H9 (cell line): Measurements from ENCODE around the gene MAST4. TPM values are rescaled to one million over a fixed set of nuclear protein-coding genes. Genes with fewer than 3 reads are reported as not detected.

Source experiments
- DNase-seq: peaks from one replicate; pipeline ENCODE4 v3.0.0-alpha.2; 2017
- H2AFZ ChIP-seq: one replicate; pipeline ENCODE4 v1.6.1; 2013; ENCODE audit warnings: mild to moderate bottlenecking, low read length, control low read depth, moderate library complexity
- H2AK5ac ChIP-seq: 2 replicates; pipeline ENCODE4 v1.6.1; 2013; ENCODE audit warnings: low read length, control low read depth, mixed read lengths; ENCODE audit not compliant: insufficient read length
- H2BK120ac ChIP-seq: one replicate; pipeline ENCODE4 v1.6.1; 2013; ENCODE audit warnings: low read depth, mild to moderate bottlenecking, low read length, control low read depth, inconsistent platforms; ENCODE audit not compliant: poor library complexity, severe bottlenecking
- H2BK12ac ChIP-seq: 2 replicates; pipeline ENCODE4 v1.6.1; 2013; ENCODE audit warnings: low read length, control low read depth, mixed read lengths, low read depth; ENCODE audit not compliant: insufficient read length
- H2BK15ac ChIP-seq: 2 replicates; pipeline ENCODE4 v1.6.1; 2013; ENCODE audit warnings: low read depth, low read length, control low read depth
- H2BK20ac ChIP-seq: one replicate; pipeline ENCODE4 v1.6.1; 2013; ENCODE audit warnings: low read depth, mild to moderate bottlenecking, low read length, control low read depth, inconsistent platforms; ENCODE audit not compliant: poor library complexity, severe bottlenecking
- H2BK5ac ChIP-seq: 2 replicates; pipeline ENCODE4 v1.6.1; 2013; ENCODE audit warnings: low read length, control low read depth, mixed read lengths; ENCODE audit not compliant: insufficient read length
- H3K14ac ChIP-seq: 2 replicates; pipeline ENCODE4 v1.6.1; 2013; ENCODE audit warnings: low read length, control low read depth; ENCODE audit not compliant: insufficient read depth
- H3K18ac ChIP-seq: 2 replicates; pipeline ENCODE4 v1.6.1; 2013; ENCODE audit warnings: low read depth, mild to moderate bottlenecking, mixed read lengths, low read length, control low read depth; ENCODE audit not compliant: insufficient read length
- H3K23ac ChIP-seq: 2 replicates; pipeline ENCODE4 v1.6.1; 2013; ENCODE audit warnings: low read length, control low read depth, mixed read lengths, low read depth; ENCODE audit not compliant: insufficient read length
- H3K23me2 ChIP-seq: 2 replicates; pipeline ENCODE4 v1.6.1; 2013; ENCODE audit warnings: low read depth, mild to moderate bottlenecking, mixed read lengths, low read length, control low read depth; ENCODE audit not compliant: insufficient read length, poor library complexity, severe bottlenecking
- H3K27ac ChIP-seq: 2 replicates; pipeline ENCODE4 v1.5.1; 2013; ENCODE audit warnings: low read length, control low read depth, mixed read lengths, low read depth; ENCODE audit not compliant: insufficient read length
- H3K27me3 ChIP-seq: 2 replicates; pipeline ENCODE4 v1.6.1; 2013; ENCODE audit warnings: low read length, control low read depth, inconsistent platforms; ENCODE audit not compliant: insufficient read depth
- H3K4ac ChIP-seq: 2 replicates; pipeline ENCODE4 v1.6.1; 2013; ENCODE audit warnings: low read depth, mild to moderate bottlenecking, control low read depth, inconsistent platforms, low read length, moderate library complexity
- H3K4me1 ChIP-seq: 2 replicates; pipeline ENCODE4 v1.6.1; 2013; ENCODE audit warnings: low read length, control low read depth, inconsistent platforms; ENCODE audit not compliant: insufficient read depth
- H3K4me2 ChIP-seq: 2 replicates; pipeline ENCODE4 v1.6.1; 2013; ENCODE audit warnings: low read length, control low read depth, mixed read lengths; ENCODE audit not compliant: insufficient read length, insufficient read depth
- H3K56ac ChIP-seq: 2 replicates; pipeline ENCODE4 v1.6.1; 2013; ENCODE audit warnings: low read depth, mild to moderate bottlenecking, mixed read lengths, low read length, control low read depth; ENCODE audit not compliant: insufficient read length
- H3K79me1 ChIP-seq: 2 replicates; pipeline ENCODE4 v1.6.1; 2013; ENCODE audit warnings: low read depth, mild to moderate bottlenecking, moderate library complexity, low read length, control low read depth, inconsistent platforms; ENCODE audit not compliant: insufficient read depth, poor library complexity, severe bottlenecking
- H3K79me2 ChIP-seq: 2 replicates; pipeline ENCODE4 v1.6.1; 2013; ENCODE audit warnings: low read length, control low read depth, inconsistent platforms; ENCODE audit not compliant: insufficient read depth
- H3K9ac ChIP-seq: 2 replicates; pipeline ENCODE4 v1.6.1; 2013; ENCODE audit warnings: low read length, control low read depth, mixed read lengths; ENCODE audit not compliant: insufficient read length; ENCODE audit errors: extremely low read depth
- H3K9me3 ChIP-seq: one replicate; pipeline ENCODE4 v1.6.1; 2013; ENCODE audit warnings: low read depth, low read length, inconsistent platforms; ENCODE audit not compliant: control insufficient read depth
- H3T11ph ChIP-seq: one replicate; pipeline ENCODE4 v1.6.1; 2013; ENCODE audit warnings: mild to moderate bottlenecking, low read length, control low read depth, inconsistent platforms
- H4K20me1 ChIP-seq: one replicate; pipeline ENCODE4 v1.6.1; 2013; ENCODE audit not compliant: control insufficient read depth, insufficient read length, insufficient read depth
- H4K5ac ChIP-seq: 2 replicates; pipeline ENCODE4 v1.6.1; 2013; ENCODE audit warnings: low read depth, mild to moderate bottlenecking, mixed read lengths, low read length, control low read depth; ENCODE audit not compliant: insufficient read length
- H4K8ac ChIP-seq: replicated peaks from 2 replicates; pipeline ENCODE4 v1.6.1; 2013; ENCODE audit warnings: low read length, control low read depth, mixed read lengths, low read depth; ENCODE audit not compliant: insufficient read length
- H4K91ac ChIP-seq: 2 replicates; pipeline ENCODE4 v1.6.1; 2013; ENCODE audit warnings: low read depth, mild to moderate bottlenecking, moderate library complexity, mixed read lengths, low read length, control low read depth; ENCODE audit not compliant: insufficient read length
- H3K27ac Mint-ChIP-seq, 3 experiments: 2 replicates in 2 of 3; 3 replicates in 1 of 3; pipeline ENCODE4 v1.8.0; 2020 to 2021; ENCODE audit warnings: mixed read lengths in 3 of 3, mild to moderate bottlenecking in 1 of 3, moderate library complexity in 1 of 3
- H3K27me3 Mint-ChIP-seq: 2 replicates; pipeline ENCODE4 v1.8.0; 2021; ENCODE audit warnings: low read depth, mild to moderate bottlenecking, moderate library complexity, mixed read lengths
- H3K36me3 Mint-ChIP-seq, 3 experiments: 2 replicates in 2 of 3; 3 replicates in 1 of 3; pipeline ENCODE4 v1.8.0; 2020 to 2021; ENCODE audit warnings: low read depth in 3 of 3, mixed read lengths in 3 of 3; ENCODE audit not compliant: insufficient read depth in 1 of 3
- H3K4me1 Mint-ChIP-seq, 2 experiments: 2 replicates each; pipeline ENCODE4 v1.8.0; 2020; ENCODE audit warnings: mixed read lengths in 2 of 2
- H3K4me3 Mint-ChIP-seq, 2 experiments: 2 replicates in 1 of 2; 3 replicates in 1 of 2; pipeline ENCODE4 v1.8.0; 2020 to 2021; ENCODE audit warnings: mild to moderate bottlenecking in 2 of 2, mixed read lengths in 2 of 2, moderate library complexity in 1 of 2
- H3K9me3 Mint-ChIP-seq, 2 experiments: 2 replicates in 1 of 2; 3 replicates in 1 of 2; pipeline ENCODE4 v1.8.0; 2020; ENCODE audit warnings: mild to moderate bottlenecking in 2 of 2, mixed read lengths in 2 of 2, moderate library complexity in 1 of 2
- WGBS: extraction: QIAGEN DNeasy Blood & Tissue Kit; methylation state at CpG from one replicate; pipeline ENCODE4 v1.1.7; 2013; ENCODE audit warnings: missing lambda C conversion rate, low lambda C conversion rate, mixed read lengths; ENCODE audit not compliant: insufficient read length; ENCODE audit errors: extremely low coverage; 5-methylcytosine and 5-hydroxymethylcytosine counted together
- total RNA-seq: library from RNA; stranded (reverse); gene quantifications from 2 replicates; pipeline ENCODE4 v1.2.1, GENCODE V29; 2021
- TF ChIP-seq, protein P1 (sequence below): fragments of 200-600 bp; sonication (generic); conservative IDR thresholded peaks from 3 replicates; pipeline ENCODE4 v1.8.0; 2021; ENCODE audit warnings: antibody characterized with exemption, mild to moderate bottlenecking

Gene MAST4
- total RNA-seq, 1 experiment from 2014 or later, result 3.7 TPM

DNA sequence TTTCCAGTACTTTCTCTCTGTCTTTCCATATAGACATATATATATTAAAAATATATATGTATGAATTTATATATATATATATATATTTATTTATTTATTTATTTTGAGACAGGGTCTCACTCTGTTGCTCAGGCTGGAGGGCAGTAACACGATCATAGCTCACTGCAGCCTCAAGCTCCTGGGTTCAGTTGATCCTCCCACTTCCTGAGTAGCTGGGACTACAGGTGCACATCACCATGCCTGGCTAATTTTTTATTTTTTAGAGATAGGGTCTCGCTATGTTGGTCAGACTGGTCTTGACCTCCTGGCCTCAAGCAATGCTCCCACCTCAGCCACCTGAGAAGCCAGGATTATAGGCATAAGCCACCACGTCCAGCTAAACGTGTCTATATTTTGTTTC is 390.3 kb downstream of the MAST4 start:
- no peak overlapping the region for H2AK5ac ChIP-seq
- H3K18ac ChIP-seq, result no peak overlapping the region
- H2BK120ac ChIP-seq, result no peak overlapping the region

More for the DNA sequence above, 390.3 kb downstream of the MAST4 start:
- H3K4ac ChIP-seq, result no peak overlapping the region
- no peak overlapping the region for H2BK20ac ChIP-seq
- Mint-ChIP-seq H3K27me3 (0 out of 2 replicates have a peak, but pooled peaks cover 2% of the 10 kb centered on the region), H3K36me3 (no peaks in the 10 kb centered on the region), H3K4me1 (peaks cover 36 to 39% of the 10 kb centered on the region in 2 experiments), H3K27ac (no peak overlapping the region), H3K4me3 (no peak overlapping the region), H3K9me3 (no peaks in the 10 kb centered on the region)
- no peak overlapping the region for H3K56ac ChIP-seq
- no peaks in the 10 kb centered on the region for H3K9me3 ChIP-seq
- H3K9ac ChIP-seq, result no peak overlapping the region
- H2BK15ac ChIP-seq, result no peak overlapping the region
- H3K27me3 ChIP-seq, result no peaks in the 10 kb centered on the region
- no peak overlapping the region for H3K14ac ChIP-seq
- no peaks in the 10 kb centered on the region; the same call in 1 of the 2 replicates for H3K4me1 ChIP-seq
- no peaks in the 10 kb centered on the region for H3K23me2 ChIP-seq
- H3K27ac ChIP-seq, result no peak overlapping the region
- no peak overlapping the region for H3T11ph ChIP-seq
- no peaks in the 10 kb centered on the region for H3K79me1 ChIP-seq
- no peak overlapping the region for H2BK12ac ChIP-seq
- H4K8ac ChIP-seq, result no peak overlapping the region
- H4K91ac ChIP-seq, result no peak overlapping the region
- no peak overlapping the region for H3K4me2 ChIP-seq
- H3K23ac ChIP-seq, result no peak overlapping the region
- no peak overlapping the region for H2BK5ac ChIP-seq
- TF ChIP-seq, protein P1, sequence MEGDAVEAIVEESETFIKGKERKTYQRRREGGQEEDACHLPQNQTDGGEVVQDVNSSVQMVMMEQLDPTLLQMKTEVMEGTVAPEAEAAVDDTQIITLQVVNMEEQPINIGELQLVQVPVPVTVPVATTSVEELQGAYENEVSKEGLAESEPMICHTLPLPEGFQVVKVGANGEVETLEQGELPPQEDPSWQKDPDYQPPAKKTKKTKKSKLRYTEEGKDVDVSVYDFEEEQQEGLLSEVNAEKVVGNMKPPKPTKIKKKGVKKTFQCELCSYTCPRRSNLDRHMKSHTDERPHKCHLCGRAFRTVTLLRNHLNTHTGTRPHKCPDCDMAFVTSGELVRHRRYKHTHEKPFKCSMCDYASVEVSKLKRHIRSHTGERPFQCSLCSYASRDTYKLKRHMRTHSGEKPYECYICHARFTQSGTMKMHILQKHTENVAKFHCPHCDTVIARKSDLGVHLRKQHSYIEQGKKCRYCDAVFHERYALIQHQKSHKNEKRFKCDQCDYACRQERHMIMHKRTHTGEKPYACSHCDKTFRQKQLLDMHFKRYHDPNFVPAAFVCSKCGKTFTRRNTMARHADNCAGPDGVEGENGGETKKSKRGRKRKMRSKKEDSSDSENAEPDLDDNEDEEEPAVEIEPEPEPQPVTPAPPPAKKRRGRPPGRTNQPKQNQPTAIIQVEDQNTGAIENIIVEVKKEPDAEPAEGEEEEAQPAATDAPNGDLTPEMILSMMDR, result no peak
- H2AFZ ChIP-seq, result no peak overlapping the region
- H4K5ac ChIP-seq, result no peak overlapping the region
- WGBS, result no CpG with 5 or more reads among the region's 4 CpGs
- no peak for DNase-seq
- H3K79me2 ChIP-seq, result no peaks in the 10 kb centered on the region
- no peaks in the 10 kb centered on the region for H4K20me1 ChIP-seq
